IMR-90 (cell line): ENCODE data around the gene BIRC5.

ENCODE experiments used
- BHLHE40 ChIP-seq: fragments of 150-350 bp; IDR thresholded peaks from 2 replicates; pipeline ENCODE4 v1.6.1; 2016; ENCODE audit warnings: mild to moderate bottlenecking, low read depth, low read length
- CTCF ChIP-seq: conservative IDR thresholded peaks from 2 replicates; pipeline ENCODE4 v1.5.1; 2012; ENCODE audit warnings: mild to moderate bottlenecking, low read depth, low read length, improper control_type of control experiment
- POLR2A ChIP-seq: IDR thresholded peaks from 2 replicates; pipeline ENCODE4 v1.6.1; 2012; ENCODE audit warnings: mild to moderate bottlenecking, low read depth, low read length
- RAD21 ChIP-seq: IDR thresholded peaks from 2 replicates; pipeline ENCODE4 v1.6.1; 2012; ENCODE audit warnings: low read length, improper control_type of control experiment
- SMC3 ChIP-seq: fragments of 150-350 bp; IDR thresholded peaks from 2 replicates; pipeline ENCODE4 v1.6.1; 2016; ENCODE audit warnings: low read depth, mild to moderate bottlenecking, antibody characterized with exemption, low read length, moderate library complexity

- no peak for TF ChIP-seq CTCF
- TF ChIP-seq BHLHE40, result no peak
- no peak for TF ChIP-seq RAD21
- TF ChIP-seq SMC3, result no peak
- TF ChIP-seq POLR2A, result no peak
These were observed 25.5 kb downstream of the BIRC5 start for GRCh38 chr17:78239489-78239931.
